Measurements from ENCODE around the gene PYDC1. TPM values are rescaled to one million over a fixed set of nuclear protein-coding genes. Genes with fewer than 3 reads are reported as not detected.

The PYDC1 gene
- total and polyA plus RNA-seq, 2 of the 8 experiments (the other 6 are each of a cell fraction or from before 2014, with no cell fraction given) = 3.5 to 11.1 TPM

DNA sequence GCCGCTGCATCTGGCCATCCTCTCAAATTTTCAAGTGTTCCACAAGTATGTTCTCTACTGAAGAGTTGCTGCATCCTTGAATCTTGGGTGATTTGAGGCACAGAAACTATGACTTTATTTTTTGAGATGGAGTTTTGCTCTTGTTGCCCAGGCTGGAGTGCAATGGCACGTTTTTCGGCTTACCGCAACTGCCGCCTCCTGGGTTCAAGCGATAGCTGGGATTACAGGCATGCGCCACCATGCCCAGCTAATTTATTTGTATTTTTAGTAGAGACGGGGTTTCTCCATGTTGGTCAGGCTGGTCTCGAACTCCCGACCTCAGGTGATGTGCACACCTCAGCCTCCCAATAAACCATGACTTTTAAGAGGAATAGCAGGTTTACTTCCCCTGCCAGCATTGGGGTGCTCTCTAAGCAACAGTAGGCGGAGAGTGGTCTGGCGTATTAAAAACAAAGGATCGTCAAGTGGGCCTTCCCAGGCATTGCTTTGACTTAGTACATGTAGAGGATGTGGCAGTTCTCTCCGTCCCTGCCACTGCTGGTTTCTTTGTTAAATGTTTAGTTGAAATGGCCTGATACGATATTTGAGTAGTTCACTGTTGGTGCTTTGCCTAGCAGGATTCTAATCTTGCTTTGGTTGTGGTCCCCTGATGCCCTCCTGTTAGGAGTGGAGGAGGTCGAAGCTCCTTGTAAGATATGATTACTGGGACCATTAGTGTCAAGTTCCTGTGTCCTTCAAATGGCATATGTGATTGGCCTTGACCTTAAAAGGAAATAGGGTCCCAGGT is 23.9 kb downstream of the PYDC1 start:
- CTCF ChIA-PET (ENCODE audit: partially characterized antibody) = no interaction called here
- H3K27ac ChIP-seq (ENCODE audit: low read depth, low read length) = no peak overlapping the region

More for the DNA sequence above, 23.9 kb downstream of the PYDC1 start:
- Histone ChIP-seq H3K14ac (ENCODE audit: insufficient read length) (no peak overlapping the region), H3K36me3 (ENCODE audit: control insufficient read depth in 2 of 4, insufficient read depth in 4 of 4, low read length in 3 of 4) (peaks cover 58 to 86% (median 83%) of the 10 kb centered on the region in 4 experiments), H4K5ac (ENCODE audit: insufficient read length, low read depth, low read length) (no peak overlapping the region), H4K20me1 (replicated peaks in 1 of 2; ENCODE audit: control insufficient read depth in 1 of 2, insufficient read depth in 2 of 2, low read length in 2 of 2) (peaks cover 5 to 35% of the 10 kb centered on the region in 2 experiments), H2AK5ac (ENCODE audit: low read depth, low read length) (no peak overlapping the region), H3K4me3 (ENCODE audit: extremely low read depth in 1 of 4, insufficient read depth in 2 of 4, low read depth in 3 of 4, low read length in 4 of 4) (no peak overlapping the region), H3K79me1 (ENCODE audit: low read depth, low read length) (peaks cover 7% of the 10 kb centered on the region), H4K91ac (replicated peaks; ENCODE audit: insufficient read length, low read length) (no peak overlapping the region), H3K27me3 (replicated peaks in 1 of 4; ENCODE audit: control insufficient read depth in 3 of 4, extremely low read depth in 1 of 4, insufficient read depth in 3 of 4, low read length in 3 of 4) (no peaks in the 10 kb centered on the region), H2AFZ (ENCODE audit: low read length) (no peak overlapping the region), H3K9me3 (ENCODE audit: insufficient read depth in 2 of 2, low read depth in 1 of 2, low read length in 1 of 2) (no peaks in the 10 kb centered on the region), H3K23me2 (ENCODE audit: low read depth, low read length) (no peaks in the 10 kb centered on the region), H3K79me2 (ENCODE audit: control insufficient read depth in 1 of 2, insufficient read depth in 2 of 2, low read length in 2 of 2) (peaks cover 0 to 30% of the 10 kb centered on the region in 2 experiments; a peak in 2 of 4 replicates), H4K8ac (ENCODE audit: extremely low read depth, insufficient read depth, low read length) (peak overlapping the region; percentile 28; the same call in 1 of the 2 replicates), H3K9ac (replicated peaks in 1 of 4; ENCODE audit: extremely low read depth in 1 of 4, low read depth in 3 of 4, low read length in 3 of 4) (no peak overlapping the region), H2BK15ac (ENCODE audit: low read length) (no peak overlapping the region), H2BK120ac (replicated peaks; ENCODE audit: low read depth, low read length) (no peak overlapping the region), H2BK5ac (ENCODE audit: low read depth, low read length) (no peak overlapping the region), H3K23ac (ENCODE audit: insufficient read length) (no peak overlapping the region), H3K4me2 (ENCODE audit: insufficient read depth in 1 of 2, low read depth in 2 of 2, low read length in 2 of 2) (no peak overlapping the region), H3K4ac (replicated peaks; ENCODE audit: insufficient read length, low read depth, low read length) (no peak overlapping the region), H2BK20ac (ENCODE audit: low read length) (no peak overlapping the region), H3K56ac (replicated peaks; ENCODE audit: insufficient read length, low read depth, low read length) (no peak overlapping the region), H2BK12ac (ENCODE audit: low read depth, low read length) (no peak overlapping the region), H3K4me1 (replicated peaks in 1 of 4; ENCODE audit: control insufficient read depth in 3 of 4, insufficient read depth in 4 of 4, low read length in 3 of 4) (no peaks in the 10 kb centered on the region), H3K18ac (ENCODE audit: extremely low read depth, low read length) (no peak overlapping the region)
- WGBS, 2 experiments (ENCODE audit: extremely low coverage in 1 of 2, insufficient coverage in 1 of 2, insufficient read length in 1 of 2, insufficient replicate concordance in 2 of 2, low coverage in 1 of 2, low lambda C conversion rate in 2 of 2, missing lambda C conversion rate in 1 of 2) = 96% methylated on average over 16 of the region's 16 CpGs; no CpG with 5 or more reads in 1 of the 2 experiments
- TF ChIP-seq POLR2AphosphoS5 (IDR thresholded peaks at IDR 0.05; ENCODE audit: low read depth, low read length) (peak; percentile 63), POLR2A (IDR thresholded peaks at IDR 0.05; ENCODE audit: control extremely low read depth in 1 of 2, low read depth in 2 of 2, low read length in 2 of 2) (peak; percentile 27 to 60), RBBP5 (IDR thresholded peaks at IDR 0.05; ENCODE audit: borderline replicate concordance, low read depth, low read length) (no peak)
- no peak for FAIRE-seq
- POLR2A ChIA-PET (ENCODE audit: partially characterized antibody) = interaction anchor here (0.7 to 17.4 kb wide), 14 partner anchors 8 to 144 kb away, joined by 3 to 430 read pairs (median 6); partner anchors contain the start of genes FUS, KAT8, PRSS8 and PYCARD
- no peak for DNase-seq (ENCODE audit: low read depth in 1 of 2, low spot score in 2 of 2)

Data from H1 (cell line).